A549 (cell line): ENCODE data around the gene SCRT2. TPM values are rescaled to one million over a fixed set of nuclear protein-coding genes. Genes with fewer than 3 reads are reported as not detected.

Experiments
- ATAC-seq, 2 experiments: fragments of 200-7000 bp in 1 of 2; fragments of >200 bp in 1 of 2; cut with Nextera tagmentation in 1 of 2; cut with Tn5 transposase in 1 of 2; 3 replicates each; pipeline versions ENCODE4 v1.8.0 to v1.9.1; 2018 to 2020; ENCODE audit warnings: mild to moderate bottlenecking in 1 of 2, moderate library complexity in 1 of 2
- CTCF ChIA-PET: fragments of 300-600 bp; sonication (Branson Sonifier 250); formaldehyde crosslinking; extraction: SDS; loops from one replicate; lab custom pipeline; 2021; ENCODE audit warnings: antibody characterized with exemption, inconsistent platforms; lab: Yijun Ruan, JAX
- POLR2A ChIA-PET: fragments of 350-600 bp; formaldehyde crosslinking; extraction: SDS; loops from one replicate; lab custom pipeline; 2021; ENCODE audit warnings: antibody characterized with exemption, inconsistent platforms; lab: Yijun Ruan, JAX
- DNase-seq, 2 experiments: peaks; one replicate each; pipeline versions ENCODE4 v3.0.0 to v3.0.0-alpha.2; 2011 to 2016; ENCODE audit warnings: low read depth in 1 of 2, low spot score in 1 of 2
- FAIRE-seq: peaks from 2 replicates; lab custom pipeline; 2011; peaks lifted over from hg19 to GRCh38; lab: Jason Lieb, UNC
- H3K27ac ChIP-seq, 2 experiments: fragments of >200 bp; sonication (Bioruptor Twin); formaldehyde crosslinking; 3 replicates each; pipeline ENCODE4 v1.5.1; 2016 to 2017
- H3K4me1 ChIP-seq: fragments of >200 bp; sonication (Bioruptor Twin); formaldehyde crosslinking; 3 replicates; pipeline ENCODE4 v1.6.1; 2016
- H3K4me2 ChIP-seq: fragments of >200 bp; sonication (Bioruptor Twin); formaldehyde crosslinking; 3 replicates; pipeline ENCODE4 v1.6.1; 2016
- H3K4me3 ChIP-seq: fragments of >200 bp; sonication (Bioruptor Twin); formaldehyde crosslinking; 3 replicates; pipeline ENCODE4 v1.5.1; 2016
- H3K9me3 ChIP-seq: fragments of >200 bp; sonication (Bioruptor Twin); formaldehyde crosslinking; 3 replicates; pipeline ENCODE4 v1.6.1; 2016
- BHLHE40 ChIP-seq: IDR thresholded peaks from 2 replicates; pipeline ENCODE4 v1.6.1; 2012; ENCODE audit warnings: low read depth, low read length, inconsistent platforms
- EHF ChIP-seq: fragments of 250-450 bp; sonication (Bioruptor Pico); IDR thresholded peaks from 2 replicates; pipeline ENCODE4 v1.5.0; 2020; ENCODE audit warnings: mild to moderate bottlenecking
- EP300 ChIP-seq, 2 experiments: fragments of >200 bp; sonication (Bioruptor Twin); formaldehyde crosslinking; IDR thresholded peaks; 2 replicates in 1 of 2; 3 replicates in 1 of 2; pipeline ENCODE4 v1.6.1; 2016 to 2017
- FOSB ChIP-seq: fragments of 250-450 bp; sonication (Bioruptor Pico); IDR thresholded peaks from 2 replicates; pipeline ENCODE4 v1.5.0; 2020; ENCODE audit warnings: mild to moderate bottlenecking, moderate library complexity
- FOSL2 ChIP-seq, 2 experiments: fragments of 450-650 bp in 1 of 2; fragments of >200 bp in 1 of 2; sonication (Bioruptor Twin) in 1 of 2; formaldehyde crosslinking; IDR thresholded peaks; 2 replicates each; pipeline versions ENCODE4 v1.5.0 to v1.6.1; 2016 to 2020; ENCODE audit warnings: mild to moderate bottlenecking in 1 of 2, moderate library complexity in 1 of 2
- HDAC2 ChIP-seq: fragments of 200-600 bp; sonication (generic); IDR thresholded peaks from 2 replicates; pipeline ENCODE4 v1.6.1; 2016
- HEYL ChIP-seq: fragments of 250-450 bp; sonication (Bioruptor Pico); IDR thresholded peaks from 2 replicates; pipeline ENCODE4 v1.8.0; 2021; ENCODE audit warnings: mild to moderate bottlenecking, moderate library complexity
- HOXA7 ChIP-seq: fragments of 250-450 bp; sonication (Bioruptor Pico); IDR thresholded peaks from 2 replicates; pipeline ENCODE4 v1.5.0; 2020; ENCODE audit warnings: mild to moderate bottlenecking, moderate library complexity
- HOXB5 ChIP-seq: fragments of 250-450 bp; sonication (Bioruptor Pico); IDR thresholded peaks from 2 replicates; pipeline ENCODE4 v1.5.0; 2020; ENCODE audit warnings: mild to moderate bottlenecking, moderate library complexity
- JUN ChIP-seq, 2 experiments: fragments of >200 bp; sonication (Bioruptor Twin); formaldehyde crosslinking; IDR thresholded peaks; 2 replicates in 1 of 2; 3 replicates in 1 of 2; pipeline ENCODE4 v1.6.1; 2016 to 2017
- KDM5A ChIP-seq: fragments of 200-600 bp; sonication (generic); IDR thresholded peaks from 2 replicates; pipeline ENCODE4 v1.6.1; 2016; ENCODE audit warnings: antibody characterized with exemption, mild to moderate bottlenecking
- MAZ ChIP-seq: fragments of 150-350 bp; IDR thresholded peaks from 2 replicates; pipeline ENCODE4 v1.6.1; 2014; ENCODE audit warnings: antibody characterized with exemption, low read depth, low read length, borderline replicate concordance
- NFE2L2 ChIP-seq: fragments of 150-350 bp; conservative IDR thresholded peaks from 2 replicates; pipeline ENCODE4 v1.6.1; 2014; ENCODE audit warnings: low read length
- POLR2A ChIP-seq: IDR thresholded peaks from 2 replicates; pipeline ENCODE4 v1.6.1; 2012; ENCODE audit warnings: mild to moderate bottlenecking, low read length
- RARB ChIP-seq: fragments of 250-450 bp; sonication (Bioruptor Pico); IDR thresholded peaks from 2 replicates; pipeline ENCODE4 v1.8.0; 2021; ENCODE audit warnings: mild to moderate bottlenecking, moderate library complexity
- RCOR1 ChIP-seq: fragments of 150-350 bp; IDR thresholded peaks from 2 replicates; pipeline ENCODE4 v1.6.1; 2014; ENCODE audit warnings: antibody characterized with exemption, low read length, low read depth
- RFX5 ChIP-seq: fragments of 450-650 bp; IDR thresholded peaks from 2 replicates; pipeline ENCODE4 v1.7.1; 2014; ENCODE audit warnings: antibody characterized with exemption, mild to moderate bottlenecking, moderate library complexity
- RNF2 ChIP-seq: fragments of 200-600 bp; sonication (generic); IDR thresholded peaks from 2 replicates; pipeline ENCODE4 v1.6.1; 2016; ENCODE audit warnings: low read depth, mild to moderate bottlenecking, antibody characterized with exemption, moderate library complexity, borderline replicate concordance
- SMC3 ChIP-seq: fragments of >200 bp; sonication (Bioruptor Twin); formaldehyde crosslinking; IDR thresholded peaks from 3 replicates; pipeline ENCODE4 v1.6.1; 2018; ENCODE audit warnings: inconsistent platforms
- WGBS: methylation state at CpG from one replicate; pipeline ENCODE4 v1.1.6; 2017; ENCODE audit errors: missing lambda C conversion rate; 5-methylcytosine and 5-hydroxymethylcytosine counted together
- polyA plus RNA-seq, 4 experiments: library from polyadenylated mRNA; depleted of rRNA in 3 of 4; stranded (reverse); fragments of >200 nt; fragmentation: RNase III in 1 of 4; extraction: RNeasy Plus Mini Kit Qiagen cat#74134 plus additional on column Dnase treatment in 1 of 4; gene quantifications; 2 replicates in 3 of 4; 3 replicates in 1 of 4; pipeline ENCODE4 v1.2.3, GENCODE V29; 2011 to 2017
- TF ChIP-seq, protein P1 (sequence below): IDR thresholded peaks from 2 replicates; pipeline ENCODE4 v1.6.1; 2012
- TF ChIP-seq, protein P2 (sequence below): IDR thresholded peaks from 2 replicates; pipeline ENCODE4 v1.6.1; 2012; ENCODE audit warnings: low read depth, borderline replicate concordance
- TF ChIP-seq, protein P3 (sequence below): fragments of 250-450 bp; sonication (Bioruptor Pico); IDR thresholded peaks from 2 replicates; pipeline ENCODE4 v1.5.0; 2020; ENCODE audit warnings: low read depth, mild to moderate bottlenecking, moderate library complexity
- TF ChIP-seq, protein P4 (sequence below): fragments of >200 bp; sonication (Bioruptor Twin); formaldehyde crosslinking; IDR thresholded peaks from 3 replicates; pipeline ENCODE4 v1.6.1; 2016
- TF ChIP-seq, protein P5 (sequence below): fragments of 450-650 bp; IDR thresholded peaks from 2 replicates; pipeline ENCODE4 v1.6.1; 2014; ENCODE audit warnings: antibody characterized with exemption

The SCRT2 gene
- polyA plus RNA-seq, 2 of the 4 experiments (the other 2 are of a cell fraction), result not detected

DNA sequence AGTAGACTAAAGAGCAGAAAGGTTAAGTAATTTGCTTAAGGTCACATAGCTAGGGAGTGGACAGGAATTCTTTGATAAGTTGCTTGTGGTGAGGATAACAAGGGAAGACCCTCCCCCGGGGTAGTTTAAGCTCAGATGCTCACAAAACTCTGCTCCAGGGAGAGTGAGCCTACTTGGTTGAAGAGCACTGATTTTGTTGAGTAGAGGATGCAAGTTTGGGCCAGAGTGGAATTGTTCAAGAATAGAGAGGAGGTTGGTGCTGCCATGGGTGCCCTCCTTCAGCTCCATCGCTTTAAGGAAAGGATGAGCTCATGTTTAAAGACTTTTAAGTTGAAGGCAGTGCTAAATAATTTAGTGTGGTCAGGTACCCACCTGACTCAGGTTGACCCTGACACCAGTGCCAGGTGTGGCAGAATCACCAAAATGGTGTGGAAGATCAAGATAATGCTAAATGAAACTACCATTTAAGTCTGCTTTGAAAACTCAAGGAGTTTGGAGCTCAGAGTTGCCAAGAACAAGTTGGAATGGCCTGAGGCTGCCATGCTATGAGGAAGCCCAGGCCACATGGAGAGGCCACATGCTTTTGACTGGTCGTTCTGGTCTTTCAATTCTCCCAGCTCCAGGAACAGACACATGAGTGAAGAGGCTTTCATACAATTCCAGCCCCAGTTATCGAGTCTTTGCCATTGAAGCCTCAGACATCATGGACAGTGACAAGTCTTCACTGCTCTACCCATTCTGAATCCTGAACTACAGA is 57.5 kb downstream of the SCRT2 start:
- ChIA-PET CTCF (interaction anchor here (0.6 to 5.2 kb wide), 12 partner anchors 11 to 344 kb away, joined by 3 to 43 read pairs (median 4); no protein-coding TSS in a partner anchor), POLR2A (no interaction called here)
- ATAC-seq (no peak), FAIRE-seq (peak; percentile 39), DNase-seq (no peak)
- Histone ChIP-seq H3K4me3 (no peak overlapping the region), H3K4me1 (no peaks in the 10 kb centered on the region), H3K9me3 (peaks cover 13% of the 10 kb centered on the region), H3K27ac (no peak overlapping the region), H3K4me2 (no peak overlapping the region)
- WGBS, result 3% methylated on average over 4 of the region's 4 CpGs
- TF ChIP-seq, protein P1, sequence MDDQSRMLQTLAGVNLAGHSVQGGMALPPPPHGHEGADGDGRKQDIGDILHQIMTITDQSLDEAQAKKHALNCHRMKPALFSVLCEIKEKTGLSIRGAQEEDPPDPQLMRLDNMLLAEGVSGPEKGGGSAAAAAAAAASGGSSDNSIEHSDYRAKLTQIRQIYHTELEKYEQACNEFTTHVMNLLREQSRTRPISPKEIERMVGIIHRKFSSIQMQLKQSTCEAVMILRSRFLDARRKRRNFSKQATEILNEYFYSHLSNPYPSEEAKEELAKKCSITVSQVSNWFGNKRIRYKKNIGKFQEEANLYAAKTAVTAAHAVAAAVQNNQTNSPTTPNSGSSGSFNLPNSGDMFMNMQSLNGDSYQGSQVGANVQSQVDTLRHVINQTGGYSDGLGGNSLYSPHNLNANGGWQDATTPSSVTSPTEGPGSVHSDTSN, result no peak
- TF ChIP-seq JUN (IDR thresholded peaks at IDR 0.05) (no peak), NFE2L2 (no peak)
- TF ChIP-seq, protein P2, sequence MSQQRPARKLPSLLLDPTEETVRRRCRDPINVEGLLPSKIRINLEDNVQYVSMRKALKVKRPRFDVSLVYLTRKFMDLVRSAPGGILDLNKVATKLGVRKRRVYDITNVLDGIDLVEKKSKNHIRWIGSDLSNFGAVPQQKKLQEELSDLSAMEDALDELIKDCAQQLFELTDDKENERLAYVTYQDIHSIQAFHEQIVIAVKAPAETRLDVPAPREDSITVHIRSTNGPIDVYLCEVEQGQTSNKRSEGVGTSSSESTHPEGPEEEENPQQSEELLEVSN, result no peak
- TF ChIP-seq, protein P3, sequence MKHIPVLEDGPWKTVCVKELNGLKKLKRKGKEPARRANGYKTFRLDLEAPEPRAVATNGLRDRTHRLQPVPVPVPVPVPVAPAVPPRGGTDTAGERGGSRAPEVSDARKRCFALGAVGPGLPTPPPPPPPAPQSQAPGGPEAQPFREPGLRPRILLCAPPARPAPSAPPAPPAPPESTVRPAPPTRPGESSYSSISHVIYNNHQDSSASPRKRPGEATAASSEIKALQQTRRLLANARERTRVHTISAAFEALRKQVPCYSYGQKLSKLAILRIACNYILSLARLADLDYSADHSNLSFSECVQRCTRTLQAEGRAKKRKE (CRISPR knock-in tag), result no peak

DNA sequence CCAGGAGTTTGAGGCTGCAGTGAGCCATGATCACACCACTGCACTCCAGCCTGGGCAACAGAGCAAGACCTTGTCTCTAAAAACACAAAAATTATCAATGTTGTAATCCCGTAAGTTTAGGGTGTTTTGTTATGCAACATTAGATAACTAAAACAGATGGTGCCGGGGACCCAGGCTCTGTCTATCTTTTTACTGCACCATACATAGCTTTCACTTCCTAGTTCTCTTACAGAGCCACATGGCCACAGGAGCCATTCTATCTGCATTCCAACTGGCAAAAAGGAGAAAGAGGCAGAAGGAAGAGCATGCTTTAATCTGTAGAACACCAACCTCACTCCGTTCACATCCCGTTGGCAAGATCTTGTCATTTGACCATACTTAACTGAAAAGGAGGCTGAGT is 60.1 kb downstream of the SCRT2 start:
- Histone ChIP-seq H3K4me1 (no peaks in the 10 kb centered on the region), H3K4me2 (no peak overlapping the region), H3K9me3 (peaks cover 13% of the 10 kb centered on the region), H3K4me3 (no peak overlapping the region), H3K27ac (no peak overlapping the region)
- WGBS, result 73% methylated on average over 4 of the region's 4 CpGs
- ChIA-PET CTCF (interaction anchor here (0.9 kb wide), 1 partner anchor 12 kb away, joined by 4 read pairs; no protein-coding TSS in a partner anchor), POLR2A (no interaction called here)
- FAIRE-seq (peak; percentile 36), ATAC-seq (no peak), DNase-seq (no peak)
- TF ChIP-seq RARB (CRISPR knock-in tag) (no peak), RFX5 (no peak), KDM5A (no peak), MAZ (no peak), HOXA7 (CRISPR knock-in tag) (no peak), HEYL (CRISPR knock-in tag) (no peak), FOSL2 (IDR thresholded peaks at IDR 0.05) (no peak), FOSL2 (CRISPR knock-in tag; IDR thresholded peaks at IDR 0.05) (no peak), RCOR1 (no peak), EP300 (IDR thresholded peaks at IDR 0.05) (no peak), EHF (CRISPR knock-in tag) (no peak), FOSB (no peak), HOXB5 (CRISPR knock-in tag) (no peak), HDAC2 (no peak), RNF2 (no peak), BHLHE40 (no peak), NFE2L2 (no peak), POLR2A (no peak), SMC3 (no peak)
- TF ChIP-seq, protein P4, sequence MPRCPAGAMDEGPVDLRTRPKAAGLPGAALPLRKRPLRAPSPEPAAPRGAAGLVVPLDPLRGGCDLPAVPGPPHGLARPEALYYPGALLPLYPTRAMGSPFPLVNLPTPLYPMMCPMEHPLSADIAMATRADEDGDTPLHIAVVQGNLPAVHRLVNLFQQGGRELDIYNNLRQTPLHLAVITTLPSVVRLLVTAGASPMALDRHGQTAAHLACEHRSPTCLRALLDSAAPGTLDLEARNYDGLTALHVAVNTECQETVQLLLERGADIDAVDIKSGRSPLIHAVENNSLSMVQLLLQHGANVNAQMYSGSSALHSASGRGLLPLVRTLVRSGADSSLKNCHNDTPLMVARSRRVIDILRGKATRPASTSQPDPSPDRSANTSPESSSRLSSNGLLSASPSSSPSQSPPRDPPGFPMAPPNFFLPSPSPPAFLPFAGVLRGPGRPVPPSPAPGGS, result no peak
- TF ChIP-seq, protein P5, sequence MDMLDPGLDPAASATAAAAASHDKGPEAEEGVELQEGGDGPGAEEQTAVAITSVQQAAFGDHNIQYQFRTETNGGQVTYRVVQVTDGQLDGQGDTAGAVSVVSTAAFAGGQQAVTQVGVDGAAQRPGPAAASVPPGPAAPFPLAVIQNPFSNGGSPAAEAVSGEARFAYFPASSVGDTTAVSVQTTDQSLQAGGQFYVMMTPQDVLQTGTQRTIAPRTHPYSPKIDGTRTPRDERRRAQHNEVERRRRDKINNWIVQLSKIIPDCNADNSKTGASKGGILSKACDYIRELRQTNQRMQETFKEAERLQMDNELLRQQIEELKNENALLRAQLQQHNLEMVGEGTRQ, result no peak
